Fibroblast of lung (primary cell): ENCODE results near the gene ZNF396. TPM values are rescaled to one million over a fixed set of nuclear protein-coding genes. Genes with fewer than 3 reads are reported as not detected.

ENCODE experiments used
- DNase-seq, 2 donors: peaks; one replicate each; pipeline versions ENCODE4 v3.0.0 to v3.0.0-alpha.2; 2010; ENCODE audit warnings: low read depth in 2 of 2
- H2AFZ ChIP-seq: 2 replicates; pipeline ENCODE4 v1.5.1; 2012; ENCODE audit warnings: low read length, control low read depth, inconsistent platforms
- H3K27ac ChIP-seq: 2 replicates; pipeline ENCODE4 v1.5.1; 2011; ENCODE audit warnings: low read length, control low read depth; ENCODE audit not compliant: insufficient read depth
- H3K27me3 ChIP-seq: 2 replicates; pipeline ENCODE4 v1.5.1; 2011; ENCODE audit warnings: mild to moderate bottlenecking, low read length; ENCODE audit not compliant: control insufficient read depth, insufficient read depth
- H3K36me3 ChIP-seq: 2 replicates; pipeline ENCODE4 v1.5.1; 2011; ENCODE audit warnings: low read length; ENCODE audit not compliant: control insufficient read depth, insufficient read depth
- H3K4me1 ChIP-seq: 2 replicates; pipeline ENCODE4 v1.5.1; 2011; ENCODE audit warnings: low read length; ENCODE audit not compliant: control insufficient read depth, insufficient read depth; ENCODE audit errors: extremely low read depth
- H3K4me2 ChIP-seq: 2 replicates; pipeline ENCODE4 v1.5.1; 2011; ENCODE audit warnings: low read length, control low read depth; ENCODE audit not compliant: insufficient read depth; ENCODE audit errors: extremely low read depth
- H3K4me3 ChIP-seq, 4 experiments: fragments of 200-600 bp in 1 of 4; sonication (generic) in 1 of 4; replicated peaks in 1 of 4; 2 replicates each; pipeline ENCODE4 v1.5.1; 2011 to 2016; ENCODE audit warnings: low read length in 4 of 4, low read depth in 3 of 4, mild to moderate bottlenecking in 3 of 4, control low read depth in 2 of 4, inconsistent platforms in 1 of 4, mixed read lengths in 1 of 4; ENCODE audit not compliant: insufficient read depth in 1 of 4; ENCODE audit errors: control extremely low read depth in 1 of 4
- H3K79me2 ChIP-seq: 2 replicates; pipeline ENCODE4 v1.5.1; 2012; ENCODE audit warnings: mild to moderate bottlenecking, low read length, inconsistent platforms; ENCODE audit not compliant: control insufficient read depth, insufficient read depth
- H3K9ac ChIP-seq: 2 replicates; pipeline ENCODE4 v1.5.1; 2011; ENCODE audit warnings: mild to moderate bottlenecking, low read length, control low read depth; ENCODE audit not compliant: insufficient read depth
- H3K9me3 ChIP-seq: 2 replicates; pipeline ENCODE4 v1.5.1; 2012; ENCODE audit warnings: low read depth, low read length; ENCODE audit not compliant: control insufficient read depth, insufficient read depth
- H4K20me1 ChIP-seq: 2 replicates; pipeline ENCODE4 v1.5.1; 2011; ENCODE audit warnings: low read length; ENCODE audit not compliant: control insufficient read depth, insufficient read depth; ENCODE audit errors: extremely low read depth
- CTCF ChIP-seq, 2 donors: IDR thresholded peaks in 1 of 2; conservative IDR thresholded peaks in 1 of 2; 1 replicate in 1 of 2; 2 replicates in 1 of 2; pipeline ENCODE4 v1.5.1; 2011 to 2012; ENCODE audit warnings: low read length in 2 of 2, control low read depth in 1 of 2, inconsistent platforms in 1 of 2, low read depth in 1 of 2, mild to moderate bottlenecking in 1 of 2
- EZH2 ChIP-seq: IDR thresholded peaks from 2 replicates; pipeline ENCODE4 v1.5.1; 2012; ENCODE audit warnings: low read length, control low read depth, mild to moderate bottlenecking; ENCODE audit errors: missing control alignments
- polyA plus RNA-seq, 2 donors: library from polyadenylated mRNA; depleted of rRNA in 1 of 2; stranded (reverse) in 1 of 2; unstranded in 1 of 2; fragments of >200 nt; gene quantifications; 2 replicates each; pipeline ENCODE4 v1.2.1, GENCODE V29; 2011 to 2012; ENCODE audit warnings: missing spikeins in 1 of 2
- total RNA-seq: library from RNA; depleted of rRNA; stranded (reverse); fragments of >200 nt; gene quantifications from 2 replicates; pipeline ENCODE4 v1.2.1, GENCODE V29; 2014

The ZNF396 gene
- total and polyA plus RNA-seq, 2 donors (not counting 1 experiment from before 2014, with no cell fraction given), result 1.7 to 5.0 TPM

GRCh38 chr18:35389095-35389618, 12.0 kb upstream of the ZNF396 start:
- Histone ChIP-seq H2AFZ (peak overlapping the region; percentile 38), H3K9ac (no peak overlapping the region), H4K20me1 (no peaks in the 10 kb centered on the region), H3K27me3 (peaks cover 3% of the 10 kb centered on the region), H3K4me2 (peak overlapping the region; percentile 69), H3K27ac (peak overlapping the region; percentile 23), H3K79me2 (no peaks in the 10 kb centered on the region), H3K36me3 (no peaks in the 10 kb centered on the region), H3K4me1 (peaks cover 5% of the 10 kb centered on the region), H3K4me3 (peak overlapping the region in 2 of 4 experiments; percentile 3 to 33), H3K9me3 (no peaks in the 10 kb centered on the region)
- DNase-seq, result peak; percentile 37 to 89
- TF ChIP-seq EZH2, result no peak
- TF ChIP-seq CTCF (conservative IDR thresholded peaks at IDR 0.05 in 1 of 2, IDR thresholded peaks at IDR 0.05 in 1 of 2; ENCODE audit: low read depth in 1 of 2, low read length in 2 of 2), result no peak

- Histone ChIP-seq H3K9ac (no peak overlapping the region), H3K36me3 (no peaks in the 10 kb centered on the region), H3K9me3 (no peaks in the 10 kb centered on the region), H2AFZ (no peak overlapping the region), H4K20me1 (no peaks in the 10 kb centered on the region), H3K79me2 (no peaks in the 10 kb centered on the region), H3K27ac (no peak overlapping the region), H3K4me2 (no peak overlapping the region), H3K27me3 (peaks cover 3% of the 10 kb centered on the region), H3K4me3 (no peak overlapping the region), H3K4me1 (peaks cover 5% of the 10 kb centered on the region)
- DNase-seq, result peak in 1 of 2 donors; percentile 79
- TF ChIP-seq EZH2, result no peak
- peak in 1 of 2 donors; percentile 20 for TF ChIP-seq CTCF (conservative IDR thresholded peaks at IDR 0.05 in 1 of 2, IDR thresholded peaks at IDR 0.05 in 1 of 2; ENCODE audit: low read depth in 1 of 2, low read length in 2 of 2)
These were observed 10.0 kb upstream of the ZNF396 start for GRCh38 chr18:35387152-35387571.

- H3K9me3 ChIP-seq, result no peaks in the 10 kb centered on the region
- no peaks in the 10 kb centered on the region for H3K36me3 ChIP-seq
- H3K27ac ChIP-seq, result no peak overlapping the region
- peak; percentile 74 to 89 for DNase-seq
- no peak overlapping the region for H3K9ac ChIP-seq
- peaks cover 3% of the 10 kb centered on the region for H3K27me3 ChIP-seq
- no peak overlapping the region for H3K4me3 ChIP-seq
- peak; percentile 90 to 97 for TF ChIP-seq CTCF (conservative IDR thresholded peaks at IDR 0.05 in 1 of 2, IDR thresholded peaks at IDR 0.05 in 1 of 2; ENCODE audit: low read depth in 1 of 2, low read length in 2 of 2)
- no peak for TF ChIP-seq EZH2
- H3K4me1 ChIP-seq, result peaks cover 5% of the 10 kb centered on the region
- H3K4me2 ChIP-seq, result peak overlapping the region; percentile 35
- H3K79me2 ChIP-seq, result no peaks in the 10 kb centered on the region
- peak overlapping the region; percentile 51 for H2AFZ ChIP-seq
- no peaks in the 10 kb centered on the region for H4K20me1 ChIP-seq
These were observed 9.5 kb upstream of the ZNF396 start for GRCh38 chr18:35386600-35387100.
